DOHH2 (cell line): ENCODE results near the gene DNAJC27.

Source experiments
- H3F3A ChIP-seq: fragments of 200-600 bp; sonication (generic), shearing (Covaris generic); 2 replicates; pipeline ENCODE4 v1.6.0; 2016; ENCODE audit warnings: antibody characterized with exemption, mild to moderate bottlenecking; ENCODE audit not compliant: control insufficient read depth, insufficient read depth
- H3K27ac ChIP-seq: fragments of 200-600 bp; sonication (generic); 2 replicates; pipeline ENCODE4 v1.5.1; 2014; ENCODE audit warnings: low read depth, mild to moderate bottlenecking, low read length, moderate library complexity
- H3K27me3 ChIP-seq: fragments of 200-600 bp; sonication (generic); 2 replicates; pipeline ENCODE4 v1.6.1; 2014; ENCODE audit warnings: mild to moderate bottlenecking, low read length, mixed read lengths; ENCODE audit not compliant: control insufficient read depth
- H3K36me3 ChIP-seq: fragments of 200-600 bp; sonication (generic); 2 replicates; pipeline ENCODE4 v1.6.1; 2014; ENCODE audit warnings: mild to moderate bottlenecking, low read length, moderate library complexity, mixed read lengths; ENCODE audit not compliant: control insufficient read depth
- H3K4me1 ChIP-seq: fragments of 200-600 bp; sonication (generic); 2 replicates; pipeline ENCODE4 v1.6.1; 2014; ENCODE audit warnings: mild to moderate bottlenecking, low read length, mixed read lengths; ENCODE audit not compliant: control insufficient read depth
- H3K4me2 ChIP-seq: fragments of 200-600 bp; sonication (generic); 2 replicates; pipeline ENCODE4 v1.6.0; 2014; ENCODE audit warnings: mild to moderate bottlenecking, low read length, moderate library complexity
- H3K4me3 ChIP-seq: fragments of 200-600 bp; sonication (generic); 2 replicates; pipeline ENCODE4 v1.5.1; 2014; ENCODE audit warnings: mild to moderate bottlenecking, low read length, mixed read lengths
- H3K79me2 ChIP-seq: fragments of 200-600 bp; sonication (generic); 2 replicates; pipeline ENCODE4 v1.6.1; 2014; ENCODE audit warnings: mild to moderate bottlenecking, low read length, mixed read lengths; ENCODE audit not compliant: control insufficient read depth
- H3K9me2 ChIP-seq: fragments of 200-600 bp; sonication (generic); replicated peaks from 2 replicates; pipeline ENCODE4 v1.6.1; 2014; ENCODE audit warnings: mild to moderate bottlenecking, low read length, mixed read lengths; ENCODE audit not compliant: control insufficient read depth
- H3K9me3 ChIP-seq: fragments of 200-600 bp; sonication (generic); 2 replicates; pipeline ENCODE4 v1.6.1; 2014; ENCODE audit warnings: antibody characterized with exemption, low read length, mixed read lengths; ENCODE audit not compliant: control insufficient read depth, insufficient read depth
- H4K20me1 ChIP-seq: fragments of 200-600 bp; sonication (generic); 2 replicates; pipeline ENCODE4 v1.6.0; 2014; ENCODE audit warnings: low read depth, mild to moderate bottlenecking, antibody characterized with exemption, low read length, moderate library complexity; ENCODE audit not compliant: control insufficient read depth, insufficient read depth
- CTCF ChIP-seq: fragments of 200-600 bp; sonication (generic); IDR thresholded peaks from one replicate; pipeline ENCODE4 v1.5.1; 2014; ENCODE audit warnings: antibody characterized with exemption, mild to moderate bottlenecking, low read depth, low read length; ENCODE audit not compliant: poor library complexity, severe bottlenecking
- EZH2phosphoT487 ChIP-seq: fragments of 200-600 bp; sonication (generic); IDR thresholded peaks from 2 replicates; pipeline ENCODE4 v1.6.1; 2017; ENCODE audit warnings: borderline replicate concordance, mild to moderate bottlenecking, antibody characterized with exemption, low read length, moderate library complexity, mixed read lengths

The DNAJC27 gene

GRCh38 chr2:24971286-24971535 lies 544 bp downstream of the DNAJC27 start:
- Histone ChIP-seq H3F3A (0 out of 2 replicates have a peak, but pooled peaks cover 3% of the 10 kb centered on the region), H3K27me3 (no peaks in the 10 kb centered on the region), H3K79me2 (peaks cover 46% of the 10 kb centered on the region), H3K9me3 (no peaks in the 10 kb centered on the region), H3K27ac (peak overlapping the region; percentile 83), H3K4me2 (peak overlapping the region; percentile 97), H3K4me1 (peaks cover 17% of the 10 kb centered on the region), H3K9me2 (no peaks in the 10 kb centered on the region), H3K36me3 (peaks cover 10% of the 10 kb centered on the region), H3K4me3 (peak overlapping the region; percentile 82), H4K20me1 (no peaks in the 10 kb centered on the region; the same call in 1 of the 2 replicates)
- no peak for TF ChIP-seq EZH2phosphoT487
- TF ChIP-seq CTCF: no peak

- H3K4me1 ChIP-seq: peaks cover 17% of the 10 kb centered on the region
- H3F3A ChIP-seq: 0 out of 2 replicates have a peak, but pooled peaks cover 3% of the 10 kb centered on the region
- peaks cover 15% of the 10 kb centered on the region for H3K36me3 ChIP-seq
- peak overlapping the region; percentile 83 for H3K27ac ChIP-seq
- H3K9me3 ChIP-seq: no peaks in the 10 kb centered on the region
- H3K4me2 ChIP-seq: peak overlapping the region; percentile 97
- peaks cover 46% of the 10 kb centered on the region for H3K79me2 ChIP-seq
- peak overlapping the region; percentile 82 for H3K4me3 ChIP-seq
- TF ChIP-seq CTCF (no peak), EZH2phosphoT487 (no peak)
- no peaks in the 10 kb centered on the region for H3K27me3 ChIP-seq
- no peaks in the 10 kb centered on the region for H3K9me2 ChIP-seq
- no peaks in the 10 kb centered on the region; the same call in 1 of the 2 replicates for H4K20me1 ChIP-seq
Measured at GRCh38 chr2:24970483-24971285, 1.1 kb downstream of the DNAJC27 start.

DNA sequence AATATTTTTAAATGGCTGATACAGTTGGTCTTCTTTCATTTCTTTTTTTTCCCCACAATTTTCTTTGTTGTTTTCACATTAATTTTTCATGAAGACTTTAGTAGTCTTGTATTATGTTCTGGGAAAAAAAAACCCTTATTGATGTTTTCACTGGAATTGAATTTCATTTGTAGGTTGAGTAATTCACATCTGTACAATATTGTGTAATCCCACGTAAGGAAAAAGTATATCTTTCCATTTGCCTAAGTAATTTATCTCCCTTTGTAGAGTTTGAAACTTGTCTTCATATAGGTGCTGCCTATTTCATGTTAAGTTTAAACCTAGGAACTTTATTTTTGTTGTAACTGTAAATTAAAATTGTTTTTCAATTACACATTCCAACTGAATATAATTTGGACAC lies 2.0 kb downstream of the DNAJC27 start:
- H3K27me3 ChIP-seq: no peaks in the 10 kb centered on the region
- no peak overlapping the region for H3K27ac ChIP-seq
- H3K4me3 ChIP-seq: no peak overlapping the region
- peaks cover 46% of the 10 kb centered on the region for H3K79me2 ChIP-seq
- H3K4me1 ChIP-seq: peaks cover 17% of the 10 kb centered on the region
- H3K4me2 ChIP-seq: no peak overlapping the region
- no peaks in the 10 kb centered on the region for H3K9me3 ChIP-seq
- no peaks in the 10 kb centered on the region for H3K9me2 ChIP-seq
- TF ChIP-seq EZH2phosphoT487: no peak
- no peak for TF ChIP-seq CTCF
- H3K36me3 ChIP-seq: peaks cover 19% of the 10 kb centered on the region
- no peaks in the 10 kb centered on the region; the same call in 1 of the 2 replicates for H4K20me1 ChIP-seq
- 0 out of 2 replicates have a peak, but pooled peaks cover 3% of the 10 kb centered on the region for H3F3A ChIP-seq
